GM12875 (cell line): ENCODE measurements around the gene HIVEP2.

Source experiments
- H3K4me3 ChIP-seq: one replicate; pipeline ENCODE4 v1.5.1; 2011; ENCODE audit warnings: low read depth, low read length, control low read depth
- CTCF ChIP-seq: IDR thresholded peaks from 2 replicates; pipeline ENCODE4 v1.5.1; 2011; ENCODE audit warnings: low read depth, mild to moderate bottlenecking, control low read depth, inconsistent platforms, low read length, moderate library complexity, borderline replicate concordance; ENCODE audit not compliant: insufficient read depth

HIVEP2 gene

GRCh38 chr6:142901611-142902010 is 43.4 kb downstream of the HIVEP2 start:
- TF ChIP-seq CTCF, result no peak

GRCh38 chr6:142900227-142900971 is 44.6 kb downstream of the HIVEP2 start:
- no peak for TF ChIP-seq CTCF
- H3K4me3 ChIP-seq, result no peak overlapping the region

More at GRCh38 chr6:142901611-142902010, 43.4 kb downstream of the HIVEP2 start:
- H3K4me3 ChIP-seq, result no peak overlapping the region

- TF ChIP-seq CTCF, result no peak
- no peak overlapping the region for H3K4me3 ChIP-seq
Measured at GRCh38 chr6:142898927-142899895, 45.8 kb downstream of the HIVEP2 start.

GRCh38 chr6:142897659-142898058 is 47.3 kb downstream of the HIVEP2 start:
- H3K4me3 ChIP-seq, result no peak overlapping the region
- no peak for TF ChIP-seq CTCF

- no peak for TF ChIP-seq CTCF
Measured at GRCh38 chr6:142896732-142897131, 48.2 kb downstream of the HIVEP2 start.

GRCh38 chr6:142893088-142893487 is 51.9 kb downstream of the HIVEP2 start:
- H3K4me3 ChIP-seq, result no peak overlapping the region
- TF ChIP-seq CTCF, result no peak

More at GRCh38 chr6:142896732-142897131, 48.2 kb downstream of the HIVEP2 start:
- no peak overlapping the region for H3K4me3 ChIP-seq
